HepG2 (cell line): ENCODE results near the gene QPCT. TPM values are rescaled to one million over a fixed set of nuclear protein-coding genes. Genes with fewer than 3 reads are reported as not detected.

Experiments used
- ARID4A ChIP-seq: sonication (generic); formaldehyde crosslinking; IDR thresholded peaks from 2 replicates; pipeline ENCODE4 v1.5.0; 2020; ENCODE audit warnings: mild to moderate bottlenecking, missing genetic modification reagents, borderline replicate concordance
- CREBL2 ChIP-seq: sonication (generic); formaldehyde crosslinking; IDR thresholded peaks from 2 replicates; pipeline ENCODE4 v1.8.1; 2023; ENCODE audit warnings: missing genetic modification reagents, mild to moderate bottlenecking, borderline replicate concordance
- EEA1 ChIP-seq: sonication (generic); formaldehyde crosslinking; IDR thresholded peaks from 2 replicates; pipeline ENCODE4 v1.5.1; 2020; ENCODE audit warnings: mild to moderate bottlenecking, missing genetic modification reagents, borderline replicate concordance
- HOXA3 ChIP-seq: sonication (generic); formaldehyde crosslinking; IDR thresholded peaks from 2 replicates; pipeline ENCODE4 v1.5.0; 2020; ENCODE audit warnings: missing genetic modification reagents
- IRF9 ChIP-seq: sonication (generic); formaldehyde crosslinking; IDR thresholded peaks from 2 replicates; pipeline ENCODE4 v1.8.0; 2022; ENCODE audit warnings: missing genetic modification reagents, mild to moderate bottlenecking, borderline replicate concordance
- NCOA5 ChIP-seq: sonication (generic); formaldehyde crosslinking; IDR thresholded peaks from 2 replicates; pipeline ENCODE4 v1.4.0; 2020; ENCODE audit warnings: missing genetic modification reagents
- PBX3 ChIP-seq: sonication (generic); formaldehyde crosslinking; IDR thresholded peaks from 2 replicates; pipeline ENCODE4 v1.8.1; 2023; ENCODE audit warnings: missing genetic modification reagents, inconsistent platforms, borderline replicate concordance
- PRMT3 ChIP-seq: sonication (generic); formaldehyde crosslinking; IDR thresholded peaks from 2 replicates; pipeline ENCODE4 v1.8.1; 2022; ENCODE audit warnings: low read depth, mild to moderate bottlenecking, moderate library complexity, missing genetic modification reagents, borderline replicate concordance
- RBM39 ChIP-seq: fragments of 200-400 bp; formaldehyde crosslinking; IDR thresholded peaks from one replicate; pipeline ENCODE4 v1.6.1; 2018; ENCODE audit warnings: antibody characterized with exemption, mild to moderate bottlenecking, low read depth, low read length; ENCODE audit not compliant: poor library complexity, severe bottlenecking
- SOX6 ChIP-seq, 2 experiments: fragments of 450-650 bp in 1 of 2; sonication (generic) in 1 of 2; formaldehyde crosslinking in 1 of 2; IDR thresholded peaks; 2 replicates each; pipeline versions ENCODE4 v1.4.0 to v1.6.1; 2017 to 2020; ENCODE audit warnings: antibody characterized with exemption in 1 of 2, mild to moderate bottlenecking in 1 of 2, missing genetic modification reagents in 1 of 2
- TBP ChIP-seq: sonication (generic); formaldehyde crosslinking; IDR thresholded peaks from 2 replicates; pipeline ENCODE4 v1.5.0; 2020; ENCODE audit warnings: missing genetic modification reagents
- TEAD2 ChIP-seq: sonication (generic); formaldehyde crosslinking; IDR thresholded peaks from 2 replicates; pipeline ENCODE4 v1.9.0; 2021; ENCODE audit warnings: missing genetic modification reagents
- U2AF2 ChIP-seq: fragments of 200-400 bp; formaldehyde crosslinking; IDR thresholded peaks from 2 replicates; pipeline ENCODE4 v1.6.1; 2017; ENCODE audit warnings: low read depth, mild to moderate bottlenecking, low read length
- YEATS2 ChIP-seq: sonication (generic); formaldehyde crosslinking; IDR thresholded peaks from 2 replicates; pipeline ENCODE4 v1.4.0; 2020; ENCODE audit warnings: missing genetic modification reagents, borderline replicate concordance
- ZKSCAN1 ChIP-seq: fragments of 150-350 bp; IDR thresholded peaks from 2 replicates; pipeline ENCODE4 v1.6.1; 2014; ENCODE audit warnings: low read length
- ZNF230 ChIP-seq: sonication (generic); formaldehyde crosslinking; IDR thresholded peaks from 2 replicates; pipeline ENCODE4 v1.4.0; 2020; ENCODE audit warnings: mild to moderate bottlenecking, missing genetic modification reagents
- ZNF44 ChIP-seq: sonication (generic); formaldehyde crosslinking; IDR thresholded peaks from 2 replicates; pipeline ENCODE4 v1.5.1; 2020; ENCODE audit warnings: mild to moderate bottlenecking, missing genetic modification reagents
- ZNF570 ChIP-seq: sonication (generic); formaldehyde crosslinking; IDR thresholded peaks from 2 replicates; pipeline ENCODE4 v1.4.0; 2020; ENCODE audit warnings: mild to moderate bottlenecking, missing genetic modification reagents, borderline replicate concordance
- ZNF768 ChIP-seq: sonication (generic); formaldehyde crosslinking; IDR thresholded peaks from 2 replicates; pipeline ENCODE4 v1.4.0; 2020; ENCODE audit warnings: missing genetic modification reagents
- ZNF850 ChIP-seq: sonication (generic); formaldehyde crosslinking; conservative IDR thresholded peaks from 2 replicates; pipeline ENCODE4 v1.9.0; 2021; ENCODE audit warnings: mild to moderate bottlenecking, missing genetic modification reagents
- ZNF891 ChIP-seq: sonication (generic); formaldehyde crosslinking; IDR thresholded peaks from 2 replicates; pipeline ENCODE4 v1.5.0; 2020; ENCODE audit warnings: mild to moderate bottlenecking, missing genetic modification reagents
- polyA plus RNA-seq, 8 experiments: library from polyadenylated mRNA; depleted of rRNA in 3 of 8; stranded (reverse) in 7 of 8; unstranded in 1 of 8; fragments of >200 nt; fragmentation: Illumina TruSeq in 4 of 8; extraction: Trizol in 4 of 8; gene quantifications; 2 replicates each; pipeline versions ENCODE4 v1.2.1 to v1.2.3, GENCODE V29; 2011 to 2016; ENCODE audit warnings: low read depth in 4 of 8, missing spikeins in 1 of 8, mixed read lengths in 1 of 8; ENCODE audit not compliant: insufficient read depth in 1 of 8
- total RNA-seq, 5 experiments: library from RNA; depleted of rRNA; stranded (reverse); fragments of >200 nt; fragmentation: Illumina TruSeq; extraction: Trizol; gene quantifications; 2 replicates each; pipeline ENCODE4 v1.2.3, GENCODE V29; 2016; ENCODE audit warnings: low read depth in 1 of 5

Gene QPCT
- total and polyA plus RNA-seq, 2 of the 13 experiments (the other 11 are each of a cell fraction or from before 2014, with no cell fraction given) = 0.77 to 1.2 TPM

GRCh38 chr2:37324786-37325624 is 19.4 kb upstream of the QPCT start, which contains the start of gene PRKD3 (continued):
- TF ChIP-seq ARID4A (CRISPR knock-in tag) (peak; percentile 73), NCOA5 (CRISPR knock-in tag) (no peak), EEA1 (no peak), U2AF2 (no peak), TEAD2 (CRISPR knock-in tag) (no peak), RBM39 (peak; percentile 42), ZNF768 (CRISPR knock-in tag) (peak; percentile 11; the same call in 1 of the 2 replicates), ZNF44 (CRISPR knock-in tag) (0 out of 2 replicates have a peak, but pooled peaks have one; percentile 74), ZKSCAN1 (no peak), PBX3 (CRISPR knock-in tag) (no peak), YEATS2 (CRISPR knock-in tag) (no peak), HOXA3 (CRISPR knock-in tag) (peak; percentile 28; the same call in 1 of the 2 replicates), IRF9 (no peak), ZNF850 (no peak), ZNF570 (CRISPR knock-in tag) (no peak), TBP (CRISPR knock-in tag) (0 out of 2 replicates have a peak, but pooled peaks have one; percentile 68), ZNF891 (CRISPR knock-in tag) (no peak), CREBL2 (peak; percentile 27; the same call in 1 of the 2 replicates), PRMT3 (no peak), SOX6 (IDR thresholded peaks at IDR 0.05) (no peak), SOX6 (CRISPR knock-in tag; IDR thresholded peaks at IDR 0.05) (peak; percentile 48), ZNF230 (CRISPR knock-in tag) (peak; percentile 79; the same call in 1 of the 2 replicates)
